Breast epithelium (tissue), 4 donors: ENCODE results near the gene DOK1. TPM values are rescaled to one million over a fixed set of nuclear protein-coding genes. Genes with fewer than 3 reads are reported as not detected.

Source experiments
- DNase-seq, 2 donors: peaks; one replicate each; pipeline ENCODE4 v3.0.0-alpha.2; 2019; ENCODE audit warnings: low spot score in 2 of 2
- H3K27ac ChIP-seq, 2 donors: fragments of 200-600 bp; sonication (generic) in 1 of 2; one replicate each; pipeline ENCODE4 v1.5.1; 2016 to 2019; ENCODE audit warnings: mild to moderate bottlenecking in 1 of 2
- H3K27me3 ChIP-seq, 2 donors: fragments of 200-600 bp; sonication (generic) in 1 of 2; one replicate each; pipeline versions ENCODE4 v1.5.1 to v1.6.0; 2017 to 2019; ENCODE audit warnings: control low read depth in 1 of 2, mild to moderate bottlenecking in 1 of 2
- H3K36me3 ChIP-seq: fragments of 200-600 bp; one replicate; pipeline ENCODE4 v1.5.1; 2019
- H3K4me1 ChIP-seq, 2 donors: fragments of 200-600 bp; sonication (generic); one replicate each; pipeline ENCODE4 v1.5.1; 2016 to 2019; ENCODE audit warnings: control low read depth in 1 of 2
- H3K4me3 ChIP-seq, 3 donors: fragments of 200-600 bp; sonication (generic); 1 replicate in 2 of 3; 2 replicates in 1 of 3; pipeline ENCODE4 v1.5.1; 2016 to 2019; ENCODE audit warnings: mild to moderate bottlenecking in 3 of 3, moderate library complexity in 2 of 3
- H3K9me3 ChIP-seq, 2 donors: fragments of 200-600 bp; sonication (generic) in 1 of 2; one replicate each; pipeline ENCODE4 v1.5.1; 2016 to 2019; ENCODE audit warnings: control low read depth in 1 of 2
- POLR2A ChIP-seq: fragments of 450-650 bp; IDR thresholded peaks from one replicate; pipeline ENCODE4 v1.6.1; 2016; ENCODE audit warnings: antibody characterized with exemption, mild to moderate bottlenecking, moderate library complexity
- POLR2AphosphoS5 ChIP-seq, 3 donors: sonication (generic); formaldehyde crosslinking; IDR thresholded peaks; one replicate each; pipeline ENCODE4 v1.6.1; 2017; ENCODE audit warnings: antibody characterized with exemption in 3 of 3
- intact Hi-C: fragments of 100-400 bp; cut with DNase I; formaldehyde crosslinking; loops from one replicate; pipeline ENCODE4 v1.15.1; 2023; ENCODE audit warnings: low total_unique reads
- total RNA-seq, 3 donors: library from RNA; depleted of rRNA; stranded (reverse); fragments of >200 nt; gene quantifications; one replicate each; pipeline ENCODE4 v1.1.0, GENCODE V29; 2016
- TF ChIP-seq, protein P1 (sequence below), 3 donors: fragments of 450-650 bp; IDR thresholded peaks; one replicate each; pipeline ENCODE4 v1.5.1; 2016 to 2017; ENCODE audit warnings: antibody characterized with exemption in 3 of 3, mild to moderate bottlenecking in 3 of 3, moderate library complexity in 3 of 3

The DOK1 gene
- total RNA-seq, 3 donors from 2014 or later: 11.0 to 33.3 (median 13.1) TPM

DNA sequence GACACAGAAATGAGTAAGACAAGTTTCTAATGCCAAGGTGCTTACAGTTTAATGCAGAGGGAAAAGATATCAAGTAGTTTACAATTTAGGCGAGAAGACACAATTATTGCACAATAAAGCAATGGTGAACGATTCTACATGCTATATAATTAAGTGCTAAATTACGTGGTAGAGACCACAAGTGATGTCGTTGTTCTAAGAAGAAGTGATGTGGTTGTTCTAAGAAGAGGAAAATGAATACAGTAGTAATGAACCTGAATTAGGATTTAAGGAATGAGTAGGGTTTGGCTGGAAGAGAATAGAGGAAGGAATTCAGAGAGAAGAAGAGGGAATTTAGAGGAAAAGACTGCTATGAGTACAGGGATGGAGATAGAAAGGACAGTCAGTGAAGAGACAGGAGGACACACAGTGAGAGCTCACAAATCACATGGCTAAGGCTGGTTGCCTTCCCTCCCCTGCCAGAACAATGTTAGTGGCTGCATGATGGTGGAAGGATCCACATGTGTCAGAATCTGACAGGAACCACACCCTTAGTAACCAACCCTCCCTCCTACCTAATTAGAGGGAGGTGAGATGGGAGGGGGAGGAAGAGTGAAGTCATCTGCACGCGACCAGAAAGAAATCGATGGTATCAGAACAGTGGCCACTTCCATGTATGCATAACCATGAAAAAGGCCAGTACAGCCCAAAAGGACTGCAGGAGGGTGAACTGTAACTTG, 48.9 kb downstream of the DOK1 start:
- Histone ChIP-seq H3K36me3 (no peaks in the 10 kb centered on the region), H3K4me1 (no peaks in the 10 kb centered on the region), H3K9me3 (no peaks in the 10 kb centered on the region), H3K27me3 (no peaks in the 10 kb centered on the region), H3K4me3 (no peak overlapping the region), H3K27ac (no peak overlapping the region)
- intact Hi-C loops: no loop called here
- TF ChIP-seq, protein P1, sequence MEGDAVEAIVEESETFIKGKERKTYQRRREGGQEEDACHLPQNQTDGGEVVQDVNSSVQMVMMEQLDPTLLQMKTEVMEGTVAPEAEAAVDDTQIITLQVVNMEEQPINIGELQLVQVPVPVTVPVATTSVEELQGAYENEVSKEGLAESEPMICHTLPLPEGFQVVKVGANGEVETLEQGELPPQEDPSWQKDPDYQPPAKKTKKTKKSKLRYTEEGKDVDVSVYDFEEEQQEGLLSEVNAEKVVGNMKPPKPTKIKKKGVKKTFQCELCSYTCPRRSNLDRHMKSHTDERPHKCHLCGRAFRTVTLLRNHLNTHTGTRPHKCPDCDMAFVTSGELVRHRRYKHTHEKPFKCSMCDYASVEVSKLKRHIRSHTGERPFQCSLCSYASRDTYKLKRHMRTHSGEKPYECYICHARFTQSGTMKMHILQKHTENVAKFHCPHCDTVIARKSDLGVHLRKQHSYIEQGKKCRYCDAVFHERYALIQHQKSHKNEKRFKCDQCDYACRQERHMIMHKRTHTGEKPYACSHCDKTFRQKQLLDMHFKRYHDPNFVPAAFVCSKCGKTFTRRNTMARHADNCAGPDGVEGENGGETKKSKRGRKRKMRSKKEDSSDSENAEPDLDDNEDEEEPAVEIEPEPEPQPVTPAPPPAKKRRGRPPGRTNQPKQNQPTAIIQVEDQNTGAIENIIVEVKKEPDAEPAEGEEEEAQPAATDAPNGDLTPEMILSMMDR (IDR thresholded peaks at IDR 0.05): no peak
- TF ChIP-seq POLR2AphosphoS5 (IDR thresholded peaks at IDR 0.05): no peak
- no peak for TF ChIP-seq POLR2A
- DNase-seq: no peak

DNA sequence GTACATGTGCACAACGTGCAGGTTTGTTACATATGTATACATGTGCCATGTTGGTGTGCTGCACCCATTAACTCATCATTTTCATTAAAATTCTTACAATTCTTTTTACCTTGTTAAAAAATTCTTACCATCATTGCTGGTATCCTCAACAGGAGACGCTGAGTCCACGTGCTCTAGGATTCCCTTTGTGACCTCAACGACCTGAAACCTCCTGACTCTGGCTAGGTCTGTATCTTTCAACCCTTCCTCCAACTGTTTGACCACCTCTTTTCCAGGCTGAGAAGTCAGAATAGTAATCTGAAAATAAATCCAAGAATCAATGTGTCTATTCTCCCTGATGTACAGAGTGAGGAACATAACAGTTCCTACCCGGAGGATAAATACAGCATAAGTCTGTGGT, 52.4 kb downstream of the DOK1 start:
- no peaks in the 10 kb centered on the region for H3K4me1 ChIP-seq
- intact Hi-C loops: no loop called here
- TF ChIP-seq POLR2AphosphoS5 (IDR thresholded peaks at IDR 0.05): no peak
- TF ChIP-seq, protein P1 (IDR thresholded peaks at IDR 0.05): no peak
- TF ChIP-seq POLR2A: no peak
- H3K27me3 ChIP-seq: no peaks in the 10 kb centered on the region
- H3K36me3 ChIP-seq: no peaks in the 10 kb centered on the region
- no peaks in the 10 kb centered on the region for H3K9me3 ChIP-seq
- no peak for DNase-seq
- no peak overlapping the region for H3K27ac ChIP-seq
- no peak overlapping the region for H3K4me3 ChIP-seq

Other genes with a start within 250 kb of the DOK1 start
- 1 to 10 TPM; 2.1 to 9.2 (median 6.2) TPM for gene SLC4A5, start 211.3 kb upstream of the DOK1 start, total RNA-seq
- 100 to 1,000 TPM in 2 of 3 donors, 10 to 100 TPM in 1; 92.2 to 125 (median 103) TPM for gene DCTN1, start 174.4 kb upstream of the DOK1 start, total RNA-seq
- gene C2orf81, start 133.1 kb upstream of the DOK1 start, total RNA-seq: 1 to 10 TPM in 2 of 3 donors, under 1 TPM in 1; 0.64 to 1.6 (median 1.3) TPM
- 10 to 100 TPM in 1 of 3 donors, 1 to 10 TPM in 2; 6.7 to 13.1 (median 9.4) TPM for gene WDR54, start 133.0 kb upstream of the DOK1 start, total RNA-seq
- 10 to 100 TPM in 2 of 3 donors, 1 to 10 TPM in 1; 9.3 to 49.9 (median 36.7) TPM for gene RTKN, start 112.8 kb upstream of the DOK1 start, total RNA-seq
- 10 to 100 TPM; 12.6 to 26.2 (median 24.4) TPM for gene INO80B, start 99.6 kb upstream of the DOK1 start, total RNA-seq
- gene WBP1, start 96.3 kb upstream of the DOK1 start, total RNA-seq: 10 to 100 TPM; 58.0 to 70.0 (median 61.9) TPM
- gene MOGS, start 89.3 kb upstream of the DOK1 start, total RNA-seq: 10 to 100 TPM; 24.0 to 47.3 (median 44.6) TPM
- gene MRPL53, start 82.0 kb upstream of the DOK1 start, total RNA-seq: 10 to 100 TPM; 17.9 to 49.0 (median 48.2) TPM
- 10 to 100 TPM; 10.6 to 38.0 (median 27.1) TPM for gene CCDC142, start 71.7 kb upstream of the DOK1 start, total RNA-seq
- gene TTC31, start 71.6 kb upstream of the DOK1 start, total RNA-seq: 10 to 100 TPM; 21.6 to 32.0 (median 27.8) TPM
- gene LBX2, start 55.1 kb upstream of the DOK1 start, total RNA-seq: 1 to 10 TPM in 2 of 3 donors, under 1 TPM in 1; 0.29 to 4.6 (median 1.3) TPM
- gene PCGF1, start 47.0 kb upstream of the DOK1 start, total RNA-seq: 10 to 100 TPM; 18.3 to 20.3 (median 19.8) TPM
- not detected for gene TLX2, start 40.3 kb upstream of the DOK1 start, total RNA-seq
- under 1 TPM in 1 of 3 donors, not detected in 2; 0.66 TPM for gene DQX1, start 28.5 kb upstream of the DOK1 start, total RNA-seq
- 100 to 1,000 TPM; 108 to 130 (median 128) TPM for gene AUP1, start 25.0 kb upstream of the DOK1 start, total RNA-seq
- gene HTRA2, start 24.8 kb upstream of the DOK1 start, total RNA-seq: 10 to 100 TPM; 32.1 to 34.5 (median 32.5) TPM
- 1 to 10 TPM; 3.7 to 7.8 (median 6.6) TPM for gene LOXL3, start 778 bp upstream of the DOK1 start, total RNA-seq
- gene M1AP, start 93.6 kb downstream of the DOK1 start, total RNA-seq: 1 to 10 TPM in 1 of 3 donors, under 1 TPM in 2; 0.29 to 3.4 (median 0.66) TPM
- 1 to 10 TPM; 4.6 to 8.8 (median 8.5) TPM for gene SEMA4F, start 99.5 kb downstream of the DOK1 start, total RNA-seq